PC-3 (cell line): Measurements from ENCODE around the gene HOXB9.

ENCODE experiments used
- EZH2 ChIP-seq: fragments of 300-600 bp; sonication (generic); IDR thresholded peaks from one replicate; pipeline ENCODE4 v1.6.1; 2017; ENCODE audit warnings: antibody characterized with exemption, mild to moderate bottlenecking, low read length; ENCODE audit not compliant: unreplicated experiment
- EZH2phosphoT487 ChIP-seq: fragments of 300-600 bp; sonication (generic); IDR thresholded peaks from 2 replicates; pipeline ENCODE4 v1.6.1; 2018; ENCODE audit warnings: mild to moderate bottlenecking, antibody characterized with exemption, low read length, borderline replicate concordance
- TF ChIP-seq, protein P1 (sequence below): fragments of 300-600 bp; sonication (generic); conservative IDR thresholded peaks from 2 replicates; pipeline ENCODE4 v1.5.1; 2017; ENCODE audit warnings: antibody characterized with exemption, low read depth, mild to moderate bottlenecking, low read length

DNA sequence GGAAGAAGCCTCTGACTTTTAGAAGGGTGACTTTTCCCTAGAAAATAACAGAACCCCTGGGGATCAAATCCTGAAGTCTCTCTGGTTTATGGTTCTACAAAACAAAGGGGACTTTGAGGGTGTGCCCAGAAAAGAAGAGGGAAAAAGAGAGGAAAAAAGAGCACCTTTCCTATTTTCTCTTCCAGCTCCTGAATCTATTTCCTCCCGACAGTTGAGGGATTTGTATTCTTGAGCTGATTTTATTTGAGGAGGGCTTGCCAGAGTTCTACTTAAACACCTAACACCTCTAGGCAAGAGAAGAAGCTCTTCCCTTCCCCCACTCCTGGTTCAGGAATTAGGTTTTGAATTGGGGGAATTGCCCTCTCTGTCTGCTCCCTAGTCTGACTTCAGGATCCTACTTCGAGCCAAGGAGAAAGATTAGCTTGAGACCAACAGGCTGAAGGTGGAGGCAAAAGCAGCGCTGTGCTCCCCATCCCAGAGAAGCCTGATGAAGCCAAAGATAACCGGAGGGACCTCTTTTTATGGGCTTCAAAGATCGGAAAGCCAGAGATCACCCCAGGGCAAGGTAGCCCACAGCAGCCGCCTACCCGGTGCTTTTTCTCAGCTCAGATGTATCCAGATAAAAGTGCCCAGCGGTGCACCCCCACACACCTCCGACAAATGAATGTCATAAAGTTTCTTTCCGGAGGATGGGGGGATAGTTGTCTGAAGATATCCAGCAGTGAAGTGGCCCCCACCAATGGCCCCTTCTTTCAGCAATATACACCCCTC lies 36.9 kb downstream of the HOXB9 start:
- TF ChIP-seq, protein P1, sequence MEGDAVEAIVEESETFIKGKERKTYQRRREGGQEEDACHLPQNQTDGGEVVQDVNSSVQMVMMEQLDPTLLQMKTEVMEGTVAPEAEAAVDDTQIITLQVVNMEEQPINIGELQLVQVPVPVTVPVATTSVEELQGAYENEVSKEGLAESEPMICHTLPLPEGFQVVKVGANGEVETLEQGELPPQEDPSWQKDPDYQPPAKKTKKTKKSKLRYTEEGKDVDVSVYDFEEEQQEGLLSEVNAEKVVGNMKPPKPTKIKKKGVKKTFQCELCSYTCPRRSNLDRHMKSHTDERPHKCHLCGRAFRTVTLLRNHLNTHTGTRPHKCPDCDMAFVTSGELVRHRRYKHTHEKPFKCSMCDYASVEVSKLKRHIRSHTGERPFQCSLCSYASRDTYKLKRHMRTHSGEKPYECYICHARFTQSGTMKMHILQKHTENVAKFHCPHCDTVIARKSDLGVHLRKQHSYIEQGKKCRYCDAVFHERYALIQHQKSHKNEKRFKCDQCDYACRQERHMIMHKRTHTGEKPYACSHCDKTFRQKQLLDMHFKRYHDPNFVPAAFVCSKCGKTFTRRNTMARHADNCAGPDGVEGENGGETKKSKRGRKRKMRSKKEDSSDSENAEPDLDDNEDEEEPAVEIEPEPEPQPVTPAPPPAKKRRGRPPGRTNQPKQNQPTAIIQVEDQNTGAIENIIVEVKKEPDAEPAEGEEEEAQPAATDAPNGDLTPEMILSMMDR, result no peak
- TF ChIP-seq EZH2 (no peak), EZH2phosphoT487 (no peak)
